IMR-90 (cell line): ENCODE measurements around the gene PRSS50. TPM values are rescaled to one million over a fixed set of nuclear protein-coding genes. Genes with fewer than 3 reads are reported as not detected.
"Not testable (repeated sequence)": the region's sequence is repeated elsewhere in the genome, so short reads cannot be mapped to it uniquely, and the experiment has no call there.

Source experiments
- ATAC-seq: fragments of 200-7000 bp; cut with Tn5 transposase; 2 replicates; pipeline ENCODE4 v1.9.1; 2020; ENCODE audit warnings: low read depth, mild to moderate bottlenecking, moderate library complexity
- BruUV-seq: library from RNA; stranded (reverse); fragments of 400-500 nt; replicated peaks from 2 replicates; lab custom pipeline; 2021; lab: Mats Ljungman, UMichigan
- CTCF ChIA-PET: fragments of 300-600 bp; formaldehyde crosslinking; extraction: SDS; loops from one replicate; lab custom pipeline; 2021; ENCODE audit warnings: antibody characterized with exemption; lab: Yijun Ruan, JAX
- POLR2A ChIA-PET: fragments of 300-600 bp; sonication (Branson Sonifier 250); formaldehyde crosslinking; loops from one replicate; lab custom pipeline; 2022; ENCODE audit warnings: antibody characterized with exemption; ENCODE audit not compliant: unreplicated experiment; lab: Charles Lee
- DNase-seq: peaks from one replicate; pipeline ENCODE4 v3.0.0; 2013
- H2AFZ ChIP-seq: replicated peaks from 2 replicates; pipeline ENCODE3; 2013; ENCODE audit warnings: low read length, mild to moderate bottlenecking; ENCODE audit not compliant: poor library complexity
- H2AK5ac ChIP-seq: 2 replicates; pipeline ENCODE4 v1.6.1; 2013; ENCODE audit warnings: low read depth, low read length, inconsistent platforms
- H2AK9ac ChIP-seq: replicated peaks from 2 replicates; pipeline ENCODE3; 2013; ENCODE audit warnings: mild to moderate bottlenecking, low read depth, low read length, moderate library complexity; ENCODE audit not compliant: poor library complexity
- H2BK120ac ChIP-seq: 2 replicates; pipeline ENCODE4 v1.6.1; 2013; ENCODE audit warnings: low read depth, low read length, inconsistent platforms
- H2BK15ac ChIP-seq: 3 replicates; pipeline ENCODE4 v1.6.1; 2013; ENCODE audit warnings: low read depth, low read length, inconsistent platforms
- H2BK20ac ChIP-seq: 2 replicates; pipeline ENCODE4 v1.6.1; 2013; ENCODE audit warnings: low read depth, mild to moderate bottlenecking, inconsistent platforms, low read length, moderate library complexity
- H2BK5ac ChIP-seq: 2 replicates; pipeline ENCODE4 v1.6.1; 2013; ENCODE audit warnings: mild to moderate bottlenecking, low read depth, low read length, inconsistent platforms; ENCODE audit not compliant: poor library complexity, severe bottlenecking
- H3K14ac ChIP-seq: replicated peaks from 2 replicates; pipeline ENCODE4 v1.6.1; 2013; ENCODE audit warnings: low read depth, low read length, inconsistent platforms
- H3K18ac ChIP-seq: 2 replicates; pipeline ENCODE4 v1.6.1; 2013; ENCODE audit warnings: low read depth, low read length, control low read depth
- H3K23ac ChIP-seq: 2 replicates; pipeline ENCODE4 v1.6.1; 2013; ENCODE audit warnings: low read depth, low read length, inconsistent platforms
- H3K27ac ChIP-seq: 2 replicates; pipeline ENCODE4 v1.5.1; 2013; ENCODE audit warnings: mild to moderate bottlenecking, control low read depth, low read length; ENCODE audit not compliant: insufficient read depth
- H3K27me3 ChIP-seq: 2 replicates; pipeline ENCODE4 v1.6.1; 2013; ENCODE audit warnings: low read length; ENCODE audit not compliant: control insufficient read depth, insufficient read depth
- H3K36me3 ChIP-seq: 2 replicates; pipeline ENCODE4 v1.6.1; 2013; ENCODE audit warnings: low read length, mixed read lengths; ENCODE audit not compliant: control insufficient read depth, insufficient read depth
- H3K4ac ChIP-seq: 2 replicates; pipeline ENCODE4 v1.6.1; 2013; ENCODE audit warnings: low read depth, low read length, inconsistent platforms
- H3K4me1 ChIP-seq: 2 replicates; pipeline ENCODE4 v1.6.1; 2013; ENCODE audit warnings: low read length, mixed read lengths; ENCODE audit not compliant: control insufficient read depth, insufficient read depth
- H3K4me2 ChIP-seq: 2 replicates; pipeline ENCODE4 v1.6.1; 2013; ENCODE audit warnings: low read depth, mild to moderate bottlenecking, control low read depth, low read length, moderate library complexity
- H3K4me3 ChIP-seq: 2 replicates; pipeline ENCODE4 v1.5.1; 2013; ENCODE audit warnings: low read depth, mild to moderate bottlenecking, control low read depth, low read length, moderate library complexity; ENCODE audit not compliant: insufficient read depth
- H3K56ac ChIP-seq: 2 replicates; pipeline ENCODE4 v1.6.1; 2013; ENCODE audit warnings: low read length, inconsistent platforms; ENCODE audit not compliant: insufficient read depth; ENCODE audit errors: extremely low read depth
- H3K79me1 ChIP-seq, 2 experiments: 2 replicates each; pipeline ENCODE4 v1.6.1; 2013; ENCODE audit warnings: low read length in 2 of 2, inconsistent platforms in 1 of 2, low read depth in 1 of 2
- H3K9ac ChIP-seq: 2 replicates; pipeline ENCODE4 v1.6.1; 2013; ENCODE audit warnings: low read depth, low read length, control low read depth
- H3K9me1 ChIP-seq: 2 replicates; pipeline ENCODE4 v1.6.1; 2013; ENCODE audit warnings: low read length, inconsistent platforms; ENCODE audit not compliant: insufficient read depth
- H3K9me3 ChIP-seq: 2 replicates; pipeline ENCODE4 v1.6.1; 2013; ENCODE audit warnings: low read length; ENCODE audit not compliant: control insufficient read depth, insufficient read depth
- H4K20me1 ChIP-seq: 2 replicates; pipeline ENCODE4 v1.6.1; 2013; ENCODE audit warnings: low read length, inconsistent platforms; ENCODE audit not compliant: insufficient read depth
- H4K5ac ChIP-seq: 2 replicates; pipeline ENCODE4 v1.6.1; 2013; ENCODE audit warnings: mild to moderate bottlenecking, low read depth, low read length, control low read depth
- H4K8ac ChIP-seq, 2 experiments: 2 replicates each; pipeline ENCODE4 v1.6.1; 2013; ENCODE audit warnings: low read depth in 2 of 2, low read length in 2 of 2, control low read depth in 1 of 2, inconsistent platforms in 1 of 2
- H4K91ac ChIP-seq: 2 replicates; pipeline ENCODE4 v1.6.1; 2013; ENCODE audit warnings: low read depth, low read length, inconsistent platforms; ENCODE audit not compliant: insufficient read depth
- WGBS, 2 experiments: methylation state at CpG; one replicate each; pipeline versions ENCODE4 v1.1.5 to v1.1.7; 2013; ENCODE audit warnings: missing lambda C conversion rate in 2 of 2; ENCODE audit not compliant: insufficient read length in 1 of 2; ENCODE audit errors: extremely low coverage in 2 of 2; 5-methylcytosine and 5-hydroxymethylcytosine counted together
- dilution Hi-C: fragments of 300-500 bp; cut with HindIII; formaldehyde crosslinking; loops from one replicate; pipeline ENCODE4 v1.14.3; 2018; ENCODE audit warnings: low sequenced_read_pairs; ENCODE audit not compliant: unreplicated experiment
- in situ Hi-C: fragments of 300-500 bp; cut with MboI; formaldehyde crosslinking; loops from 3 replicates; pipeline ENCODE4 v1.14.3; 2019; ENCODE audit warnings: low sequenced_read_pairs, inconsistent platforms, mixed read lengths
- intact Hi-C: fragments of 100-400 bp; cut with micrococcal nuclease; formaldehyde crosslinking; loops from 2 replicates; pipeline ENCODE4 v1.10.0; 2022
- polyA plus RNA-seq, 3 experiments: library from polyadenylated mRNA; depleted of rRNA; stranded (reverse); fragments of >200 nt; gene quantifications; 2 replicates each; pipeline ENCODE4 v1.2.3, GENCODE V29; 2012; ENCODE audit warnings: low replicate concordance in 1 of 3
- total RNA-seq: library from RNA; depleted of rRNA; stranded (reverse); fragments of >200 nt; gene quantifications from 2 replicates; pipeline ENCODE4 v1.2.3, GENCODE V29; 2012

The PRSS50 gene
- total and polyA plus RNA-seq, 2 of the 4 experiments (the other 2 are of a cell fraction) = not detected

DNA sequence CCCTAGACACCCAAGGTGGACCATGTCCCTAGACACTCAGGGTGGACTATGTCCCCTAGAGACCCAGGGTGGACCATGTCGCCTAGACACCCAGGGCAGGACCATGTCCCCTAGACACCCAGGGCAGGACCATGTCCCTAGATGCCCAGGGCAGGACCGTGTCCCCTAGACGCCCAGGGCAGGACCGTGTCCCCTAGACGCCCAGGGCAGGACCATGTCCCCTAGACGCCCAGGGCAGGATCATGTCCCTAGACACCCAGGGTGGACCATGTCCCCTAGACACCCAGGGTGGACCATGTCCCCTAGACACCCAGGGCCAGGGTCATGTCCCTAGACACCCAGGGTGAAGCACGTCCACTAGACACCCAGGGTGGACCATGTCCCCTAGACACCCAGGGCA is 13.3 kb downstream of the PRSS50 start:
- not testable (repeated sequence) for H2BK5ac ChIP-seq

More for the DNA sequence above, 13.3 kb downstream of the PRSS50 start:
- H2BK120ac ChIP-seq, H2AK5ac ChIP-seq, H3K27ac ChIP-seq, H3K23ac ChIP-seq, H4K91ac ChIP-seq, H3K9me3 ChIP-seq, H2BK15ac ChIP-seq, H3K9me1 ChIP-seq, H3K4me2 ChIP-seq, H3K18ac ChIP-seq, ATAC-seq, H2AK9ac ChIP-seq, BruUV-seq, H3K9ac ChIP-seq, H2AFZ ChIP-seq, H3K4ac ChIP-seq, H2BK20ac ChIP-seq, H3K79me1 ChIP-seq, CTCF ChIA-PET, H3K36me3 ChIP-seq, H3K4me3 ChIP-seq, POLR2A ChIA-PET, H4K20me1 ChIP-seq, H3K14ac ChIP-seq, H3K4me1 ChIP-seq, H3K56ac ChIP-seq, dilution Hi-C loops, DNase-seq, H4K8ac ChIP-seq, H4K5ac ChIP-seq: not testable (repeated sequence)
- in situ Hi-C loops (loop anchor here (5.0 to 25.0 kb wide), 2 partner anchors 193 to 658 kb away; no protein-coding TSS in a partner anchor), intact Hi-C loops (loop anchor here (2.0 kb wide), 2 partner anchors 620 to 666 kb away; no protein-coding TSS in a partner anchor)
- 33% methylated on average over 1 of the region's 7 CpGs; no CpG with 5 or more reads in 1 of the 2 experiments for WGBS, 2 experiments
- peaks cover 29% of the 10 kb centered on the region for H3K27me3 ChIP-seq
